DOHH2 (cell line): ENCODE results near the gene ELP1.

Experiments used
- H3F3A ChIP-seq: fragments of 200-600 bp; sonication (generic), shearing (Covaris generic); 2 replicates; pipeline ENCODE4 v1.6.0; 2016; ENCODE audit warnings: antibody characterized with exemption, mild to moderate bottlenecking; ENCODE audit not compliant: control insufficient read depth, insufficient read depth
- H3K27ac ChIP-seq: fragments of 200-600 bp; sonication (generic); 2 replicates; pipeline ENCODE4 v1.5.1; 2014; ENCODE audit warnings: low read depth, mild to moderate bottlenecking, low read length, moderate library complexity
- H3K27me3 ChIP-seq: fragments of 200-600 bp; sonication (generic); 2 replicates; pipeline ENCODE4 v1.6.1; 2014; ENCODE audit warnings: mild to moderate bottlenecking, low read length, mixed read lengths; ENCODE audit not compliant: control insufficient read depth
- H3K36me3 ChIP-seq: fragments of 200-600 bp; sonication (generic); 2 replicates; pipeline ENCODE4 v1.6.1; 2014; ENCODE audit warnings: mild to moderate bottlenecking, low read length, moderate library complexity, mixed read lengths; ENCODE audit not compliant: control insufficient read depth
- H3K4me1 ChIP-seq: fragments of 200-600 bp; sonication (generic); 2 replicates; pipeline ENCODE4 v1.6.1; 2014; ENCODE audit warnings: mild to moderate bottlenecking, low read length, mixed read lengths; ENCODE audit not compliant: control insufficient read depth
- H3K4me2 ChIP-seq: fragments of 200-600 bp; sonication (generic); 2 replicates; pipeline ENCODE4 v1.6.0; 2014; ENCODE audit warnings: mild to moderate bottlenecking, low read length, moderate library complexity
- H3K4me3 ChIP-seq: fragments of 200-600 bp; sonication (generic); 2 replicates; pipeline ENCODE4 v1.5.1; 2014; ENCODE audit warnings: mild to moderate bottlenecking, low read length, mixed read lengths
- H3K79me2 ChIP-seq: fragments of 200-600 bp; sonication (generic); 2 replicates; pipeline ENCODE4 v1.6.1; 2014; ENCODE audit warnings: mild to moderate bottlenecking, low read length, mixed read lengths; ENCODE audit not compliant: control insufficient read depth
- H3K9me2 ChIP-seq: fragments of 200-600 bp; sonication (generic); replicated peaks from 2 replicates; pipeline ENCODE4 v1.6.1; 2014; ENCODE audit warnings: mild to moderate bottlenecking, low read length, mixed read lengths; ENCODE audit not compliant: control insufficient read depth
- H3K9me3 ChIP-seq: fragments of 200-600 bp; sonication (generic); 2 replicates; pipeline ENCODE4 v1.6.1; 2014; ENCODE audit warnings: antibody characterized with exemption, low read length, mixed read lengths; ENCODE audit not compliant: control insufficient read depth, insufficient read depth
- H4K20me1 ChIP-seq: fragments of 200-600 bp; sonication (generic); 2 replicates; pipeline ENCODE4 v1.6.0; 2014; ENCODE audit warnings: low read depth, mild to moderate bottlenecking, antibody characterized with exemption, low read length, moderate library complexity; ENCODE audit not compliant: control insufficient read depth, insufficient read depth
- EZH2phosphoT487 ChIP-seq: fragments of 200-600 bp; sonication (generic); IDR thresholded peaks from 2 replicates; pipeline ENCODE4 v1.6.1; 2017; ENCODE audit warnings: borderline replicate concordance, mild to moderate bottlenecking, antibody characterized with exemption, low read length, moderate library complexity, mixed read lengths
- TF ChIP-seq, protein P1 (sequence below): fragments of 200-600 bp; sonication (generic); IDR thresholded peaks from one replicate; pipeline ENCODE4 v1.5.1; 2014; ENCODE audit warnings: antibody characterized with exemption, mild to moderate bottlenecking, low read depth, low read length; ENCODE audit not compliant: poor library complexity, severe bottlenecking

The ELP1 gene

DNA sequence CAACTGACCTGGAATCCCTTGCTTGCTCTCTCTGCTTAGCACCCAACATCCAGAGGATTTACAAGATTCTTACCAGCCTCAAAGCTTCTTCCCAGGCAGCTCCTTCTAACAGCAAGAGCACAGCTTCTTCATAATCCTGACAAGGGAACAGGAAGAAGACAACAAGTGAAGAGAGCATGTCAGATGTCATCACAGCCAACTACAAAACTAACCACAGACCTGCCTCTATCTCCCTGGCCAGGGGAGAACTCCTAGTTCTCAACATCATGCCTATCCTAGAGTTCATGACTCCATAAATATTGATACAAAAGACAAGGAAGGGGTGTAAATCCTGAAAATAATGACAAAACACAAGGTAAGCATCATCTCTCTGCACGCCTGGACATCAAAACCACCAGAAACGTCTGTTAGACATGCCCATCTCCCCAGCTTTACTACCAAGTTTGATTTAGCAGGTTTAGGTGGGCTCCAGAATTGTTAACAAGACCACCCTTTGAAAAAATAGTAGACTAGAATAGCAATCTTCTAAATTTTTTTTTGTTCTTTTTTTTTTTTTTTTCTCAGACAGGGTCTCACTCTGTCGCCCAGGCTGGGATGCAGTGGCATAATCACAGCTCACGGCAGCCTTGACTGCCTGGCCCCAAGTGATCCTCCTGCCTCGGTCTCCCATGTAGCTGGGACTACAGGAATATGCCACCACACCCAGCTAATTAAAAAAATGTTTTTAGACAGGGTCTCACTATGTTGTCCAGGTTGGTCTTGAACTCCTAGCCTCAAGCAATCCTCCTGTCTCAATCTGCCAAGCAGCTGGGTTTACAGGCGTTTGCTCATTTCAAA is 51.7 kb downstream of the ELP1 start:
- H3K9me2 ChIP-seq = no peaks in the 10 kb centered on the region
- no peaks in the 10 kb centered on the region for H3K9me3 ChIP-seq
- H3K27me3 ChIP-seq = no peaks in the 10 kb centered on the region
- no peak overlapping the region for H3K4me3 ChIP-seq
- TF ChIP-seq, protein P1, sequence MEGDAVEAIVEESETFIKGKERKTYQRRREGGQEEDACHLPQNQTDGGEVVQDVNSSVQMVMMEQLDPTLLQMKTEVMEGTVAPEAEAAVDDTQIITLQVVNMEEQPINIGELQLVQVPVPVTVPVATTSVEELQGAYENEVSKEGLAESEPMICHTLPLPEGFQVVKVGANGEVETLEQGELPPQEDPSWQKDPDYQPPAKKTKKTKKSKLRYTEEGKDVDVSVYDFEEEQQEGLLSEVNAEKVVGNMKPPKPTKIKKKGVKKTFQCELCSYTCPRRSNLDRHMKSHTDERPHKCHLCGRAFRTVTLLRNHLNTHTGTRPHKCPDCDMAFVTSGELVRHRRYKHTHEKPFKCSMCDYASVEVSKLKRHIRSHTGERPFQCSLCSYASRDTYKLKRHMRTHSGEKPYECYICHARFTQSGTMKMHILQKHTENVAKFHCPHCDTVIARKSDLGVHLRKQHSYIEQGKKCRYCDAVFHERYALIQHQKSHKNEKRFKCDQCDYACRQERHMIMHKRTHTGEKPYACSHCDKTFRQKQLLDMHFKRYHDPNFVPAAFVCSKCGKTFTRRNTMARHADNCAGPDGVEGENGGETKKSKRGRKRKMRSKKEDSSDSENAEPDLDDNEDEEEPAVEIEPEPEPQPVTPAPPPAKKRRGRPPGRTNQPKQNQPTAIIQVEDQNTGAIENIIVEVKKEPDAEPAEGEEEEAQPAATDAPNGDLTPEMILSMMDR = no peak
- TF ChIP-seq EZH2phosphoT487 = no peak
- H3K4me1 ChIP-seq = peaks cover 8% of the 10 kb centered on the region
- H3K36me3 ChIP-seq = peaks cover 65% of the 10 kb centered on the region
- no peak overlapping the region for H3K4me2 ChIP-seq
- H3F3A ChIP-seq = no peaks in the 10 kb centered on the region
- no peaks in the 10 kb centered on the region for H3K79me2 ChIP-seq
- H3K27ac ChIP-seq = no peak overlapping the region
- no peaks in the 10 kb centered on the region for H4K20me1 ChIP-seq

DNA sequence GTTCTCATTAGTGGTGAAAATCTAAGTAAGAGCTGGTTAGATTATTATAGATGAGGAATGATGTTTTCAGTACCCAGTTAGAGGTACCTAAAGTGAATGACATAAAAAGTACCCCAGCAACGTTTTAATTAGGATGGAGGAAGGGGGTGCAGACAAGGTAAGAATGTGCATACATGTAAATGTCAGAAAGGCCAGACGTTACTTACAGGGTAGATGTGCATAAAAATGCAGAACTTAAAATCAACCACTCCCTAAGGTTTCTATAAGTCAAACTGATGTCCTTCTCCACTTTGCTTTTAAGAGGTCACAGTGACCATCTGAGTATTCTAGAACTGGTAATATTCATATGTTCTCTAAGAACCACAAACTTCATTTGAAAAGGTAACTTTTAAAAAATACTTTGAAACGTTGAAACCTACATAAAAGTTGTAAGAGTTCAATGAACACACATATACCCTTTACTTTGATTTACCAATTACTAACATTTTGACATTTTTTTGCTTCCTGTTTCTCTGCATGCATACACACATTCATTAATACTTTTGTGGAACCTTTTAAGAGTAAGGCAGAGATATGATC is 53.1 kb downstream of the ELP1 start:
- Histone ChIP-seq H3K4me3 (no peak overlapping the region), H3K4me1 (peaks cover 3% of the 10 kb centered on the region), H3K27ac (no peak overlapping the region), H4K20me1 (no peaks in the 10 kb centered on the region), H3F3A (no peaks in the 10 kb centered on the region), H3K4me2 (no peak overlapping the region), H3K36me3 (peaks cover 63% of the 10 kb centered on the region), H3K27me3 (no peaks in the 10 kb centered on the region), H3K79me2 (no peaks in the 10 kb centered on the region), H3K9me3 (no peaks in the 10 kb centered on the region), H3K9me2 (no peaks in the 10 kb centered on the region)
- no peak for TF ChIP-seq EZH2phosphoT487
- TF ChIP-seq, protein P1 = no peak

DNA sequence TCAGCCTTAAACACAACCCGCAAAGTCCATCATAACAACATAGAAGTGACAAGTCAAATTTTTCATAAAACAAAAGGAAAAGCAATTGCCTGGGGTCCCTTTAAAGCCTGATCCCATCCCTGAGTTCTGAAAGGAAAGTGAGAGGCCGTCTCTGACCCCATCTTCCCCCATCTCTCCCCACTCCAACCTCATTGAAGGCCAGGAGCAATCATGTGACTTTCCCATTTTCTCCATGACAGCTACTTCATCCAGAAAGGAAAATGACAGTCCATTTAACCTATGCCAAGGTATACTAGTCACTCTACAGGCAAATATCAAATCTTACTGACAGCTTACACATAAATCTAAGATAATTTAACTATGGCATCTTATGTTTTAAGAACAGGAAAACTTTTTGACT is 56.4 kb downstream of the ELP1 start:
- H3K9me3 ChIP-seq = no peaks in the 10 kb centered on the region
- H3K27me3 ChIP-seq = no peaks in the 10 kb centered on the region
- H3K4me1 ChIP-seq = no peaks in the 10 kb centered on the region
- no peak overlapping the region for H3K27ac ChIP-seq
- H3K36me3 ChIP-seq = peaks cover 75% of the 10 kb centered on the region
- H3K9me2 ChIP-seq = no peaks in the 10 kb centered on the region
- TF ChIP-seq, protein P1 = no peak
- no peak for TF ChIP-seq EZH2phosphoT487
- H3K79me2 ChIP-seq = no peaks in the 10 kb centered on the region
- no peaks in the 10 kb centered on the region for H3F3A ChIP-seq
- no peak overlapping the region for H3K4me2 ChIP-seq
- H4K20me1 ChIP-seq = no peaks in the 10 kb centered on the region
- H3K4me3 ChIP-seq = no peak overlapping the region
